HG03039 (cell line): ENCODE measurements around the gene DUOXA1.
"Not testable (repeated sequence)": the region's sequence is repeated elsewhere in the genome, so short reads cannot be mapped to it uniquely, and the experiment has no call there.

Experiments used
- ATAC-seq: cut with Tn5 transposase; IDR thresholded peaks from one replicate; pipeline ENCODE4 v1.9.1; 2021; ENCODE audit warnings: mild to moderate bottlenecking, moderate library complexity; ENCODE audit not compliant: unreplicated experiment

The DUOXA1 gene

DNA sequence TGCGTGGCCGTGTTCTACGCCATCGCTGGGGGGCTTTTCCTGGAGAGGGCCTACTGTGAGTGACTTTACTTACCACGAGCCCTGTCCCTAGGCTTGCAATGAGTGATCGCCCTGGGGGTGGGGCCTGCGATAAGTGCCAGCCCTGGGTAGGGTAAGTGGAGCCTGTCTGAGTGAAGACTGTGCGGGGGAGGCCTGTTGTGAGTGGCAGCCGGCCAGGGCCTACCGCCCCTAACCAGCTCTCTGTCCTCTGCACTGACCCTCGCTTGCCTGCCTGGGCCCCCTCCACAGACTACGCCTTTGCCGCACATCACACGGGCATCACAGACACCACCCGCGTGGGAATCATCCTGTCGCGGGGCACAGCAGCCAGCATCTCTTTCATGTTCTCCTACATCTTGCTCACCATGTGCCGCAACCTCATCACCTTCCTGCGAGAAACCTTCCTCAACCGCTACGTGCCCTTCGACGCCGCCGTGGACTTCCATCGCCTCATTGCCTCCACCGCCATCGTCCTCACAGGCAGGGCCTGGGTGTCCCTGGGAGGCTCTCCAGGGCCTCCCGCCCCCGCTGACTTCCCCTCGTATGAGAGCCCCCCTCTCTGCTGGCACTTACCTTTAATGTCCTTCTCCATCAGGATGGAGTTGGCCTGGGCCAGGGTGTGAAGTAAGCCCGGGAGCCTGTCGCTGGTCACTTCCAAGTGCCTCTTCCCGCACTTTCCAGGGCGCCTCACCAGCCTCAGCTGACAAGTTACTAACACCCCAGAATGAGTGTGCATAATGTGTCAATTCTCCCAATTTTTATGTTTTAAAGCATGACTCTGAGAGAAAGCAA is 22.5 kb upstream of the DUOXA1 start:
- no peak for ATAC-seq

DNA sequence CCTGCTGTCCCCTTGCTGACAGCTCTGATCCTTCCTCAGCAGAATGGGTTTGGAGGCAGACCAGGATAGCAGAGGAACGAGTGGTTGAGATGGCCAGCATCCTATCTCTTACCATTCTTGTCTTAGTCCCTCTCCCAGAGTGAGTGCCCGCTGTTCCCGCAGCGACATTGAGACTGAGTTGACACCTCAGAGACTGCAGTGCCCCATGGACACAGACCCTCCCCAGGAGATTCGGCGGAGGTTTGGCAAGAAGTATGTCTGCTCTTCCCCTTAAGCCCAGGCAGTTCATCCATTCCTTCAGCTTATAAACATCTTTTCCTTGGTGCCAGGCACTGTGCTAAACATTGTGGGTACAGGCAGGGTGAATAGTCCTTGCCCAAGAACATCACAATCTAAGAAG is 21.3 kb upstream of the DUOXA1 start:
- no peak for ATAC-seq

GRCh38 chr15:45150481-45150880 is 20.8 kb upstream of the DUOXA1 start:
- no peak for ATAC-seq

DNA sequence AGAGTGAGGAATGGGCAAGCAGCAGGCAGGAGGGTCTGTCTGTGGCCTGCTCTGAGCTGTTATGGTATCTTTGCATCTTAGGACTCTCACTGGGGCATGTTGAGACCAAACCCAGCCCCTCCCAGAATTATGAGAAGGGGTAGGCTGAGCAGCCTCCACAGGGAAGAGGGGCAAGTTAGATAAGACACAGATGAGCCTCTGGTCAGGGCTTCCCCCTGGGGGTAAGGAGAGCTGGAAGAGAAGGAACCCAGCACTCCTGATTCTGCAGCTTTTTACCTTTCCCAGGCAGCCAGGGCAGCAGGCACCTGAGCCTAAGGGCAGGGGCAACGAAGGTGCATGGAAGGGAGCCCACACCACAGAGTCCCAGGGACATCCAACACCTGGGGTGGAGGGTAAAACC is 19.4 kb upstream of the DUOXA1 start:
- no peak for ATAC-seq

DNA sequence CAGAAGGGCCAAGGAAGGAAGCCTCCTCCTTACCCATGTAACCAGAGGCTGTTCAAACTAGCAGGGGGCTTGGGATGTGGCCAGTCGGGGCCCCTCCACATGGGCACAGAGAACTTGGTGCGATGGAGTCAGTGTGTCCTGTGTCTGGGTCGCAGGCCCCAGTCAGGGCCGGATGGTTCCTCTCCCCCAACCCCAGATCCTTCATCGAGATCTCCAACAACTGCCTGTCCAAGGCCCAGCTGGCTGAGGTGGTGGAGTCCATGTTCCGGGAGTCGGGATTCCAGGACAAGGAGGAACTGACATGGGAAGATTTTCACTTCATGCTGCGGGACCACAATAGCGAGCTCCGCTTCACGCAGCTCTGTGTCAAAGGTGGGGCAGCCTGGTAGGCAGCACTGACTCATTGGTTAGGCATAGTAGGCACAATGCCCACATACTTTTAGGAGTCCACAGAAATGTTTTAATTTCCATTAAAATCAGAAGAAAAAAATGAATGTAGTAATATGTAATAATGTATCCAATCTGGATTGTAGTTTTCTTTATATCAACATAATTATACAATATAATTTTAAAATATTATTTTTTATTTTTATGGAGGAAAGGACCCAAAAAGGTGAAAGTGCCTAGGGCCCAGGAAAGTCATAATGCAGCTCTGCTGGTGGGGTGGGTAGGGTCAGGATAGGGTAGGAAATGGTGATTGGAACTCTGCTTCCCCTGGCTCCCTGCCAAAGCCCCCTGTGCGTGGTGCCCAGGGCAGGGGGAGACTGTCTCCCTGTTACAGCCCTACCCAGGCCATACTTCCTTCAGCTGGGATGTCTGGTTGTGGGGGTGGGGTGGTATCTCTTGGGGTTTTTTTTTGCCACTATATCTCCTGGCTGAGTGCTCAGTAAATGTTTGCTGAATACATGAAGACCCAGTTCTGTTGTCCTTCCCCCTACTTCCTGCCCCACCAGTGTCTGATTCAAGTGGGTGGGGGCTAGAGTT is 18.7 kb upstream of the DUOXA1 start:
- no peak for ATAC-seq

DNA sequence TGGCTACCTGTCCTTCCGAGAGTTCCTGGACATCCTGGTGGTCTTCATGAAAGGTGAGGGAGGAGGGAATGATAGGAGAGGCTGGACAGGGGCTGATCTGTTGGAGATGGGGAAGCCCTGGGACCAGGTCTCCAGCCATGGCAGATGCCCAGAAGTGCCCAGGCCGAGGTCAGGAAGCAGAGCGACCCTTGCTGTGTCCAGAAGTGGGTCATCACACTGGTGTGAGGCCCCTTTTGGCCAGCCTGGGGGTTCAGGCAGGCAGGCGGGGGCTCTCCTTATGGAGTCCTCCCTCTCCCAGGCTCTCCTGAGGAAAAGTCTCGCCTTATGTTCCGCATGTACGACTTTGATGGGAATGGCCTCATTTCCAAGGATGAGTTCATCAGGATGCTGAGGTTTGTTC is 17.9 kb upstream of the DUOXA1 start:
- no peak for ATAC-seq

- ATAC-seq, result no peak
These were observed 16.7 kb upstream of the DUOXA1 start for GRCh38 chr15:45146405-45146804.

GRCh38 chr15:45144775-45145174 is 15.1 kb upstream of the DUOXA1 start:
- no peak for ATAC-seq

DNA sequence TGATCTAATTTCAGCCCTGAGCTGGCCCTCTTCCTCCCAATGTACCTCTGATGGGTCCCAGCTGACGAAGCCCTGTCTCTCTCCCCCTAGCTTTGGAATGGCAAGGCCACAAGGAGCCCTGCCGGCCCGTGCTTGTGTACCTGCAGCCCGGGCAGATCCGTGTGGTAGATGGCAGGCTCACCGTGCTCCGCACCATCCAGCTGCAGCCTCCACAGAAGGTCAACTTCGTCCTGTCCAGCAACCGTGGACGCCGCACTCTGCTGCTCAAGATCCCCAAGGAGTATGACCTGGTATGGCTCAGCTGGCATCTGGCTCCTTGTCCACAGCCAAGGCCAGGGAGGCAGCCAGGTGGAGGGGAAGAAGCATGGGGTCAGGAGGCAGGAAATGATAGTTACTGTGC is 14.3 kb upstream of the DUOXA1 start:
- no peak for ATAC-seq

DNA sequence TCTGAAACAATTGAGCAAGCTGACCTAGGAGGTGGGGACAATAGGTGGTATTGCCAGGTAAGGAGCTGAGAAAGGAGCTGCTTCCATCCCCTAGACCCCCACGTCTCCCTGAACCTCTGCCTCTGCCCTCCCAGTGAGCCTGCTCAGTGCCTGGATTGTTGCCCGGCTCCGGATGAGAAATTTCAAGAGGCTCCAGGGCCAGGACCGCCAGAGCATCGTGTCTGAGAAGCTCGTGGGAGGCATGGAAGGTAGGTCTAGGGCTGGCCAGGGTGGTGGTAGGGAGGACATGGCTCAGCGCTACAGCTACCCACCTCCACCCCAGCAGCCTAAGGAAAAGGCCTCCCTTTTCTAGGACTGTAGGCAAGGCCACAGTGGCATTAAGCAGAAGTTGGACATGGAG is 13.4 kb upstream of the DUOXA1 start:
- no peak for ATAC-seq

GRCh38 chr15:45141386-45141785 is 11.7 kb upstream of the DUOXA1 start:
- ATAC-seq, result no peak

- no peak for ATAC-seq
These were observed 11.0 kb upstream of the DUOXA1 start for GRCh38 chr15:45140557-45141250.

DNA sequence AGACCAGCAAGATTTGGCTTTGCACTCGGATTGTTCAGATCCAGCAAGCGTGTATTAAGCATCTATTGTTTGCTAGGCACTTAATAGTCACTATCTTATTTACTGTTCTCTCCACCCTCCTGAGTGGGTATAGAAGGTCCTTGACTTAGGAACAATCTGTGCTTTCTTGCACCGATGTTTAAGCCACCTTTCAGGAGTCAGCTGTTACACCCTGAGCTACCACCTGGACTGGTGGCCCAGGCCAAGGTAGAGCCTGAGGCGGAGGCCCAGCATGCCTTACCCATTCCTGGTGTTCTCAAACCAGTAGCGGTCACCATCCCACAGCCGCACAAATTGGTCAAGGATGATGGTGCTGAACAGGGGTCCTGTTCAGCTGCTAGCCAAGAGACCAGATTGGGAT is 10.1 kb upstream of the DUOXA1 start:
- no peak for ATAC-seq

GRCh38 chr15:45138814-45139765 is 9.4 kb upstream of the DUOXA1 start:
- ATAC-seq, result no peak

GRCh38 chr15:45137703-45138102 is 8.0 kb upstream of the DUOXA1 start:
- no peak for ATAC-seq

GRCh38 chr15:45136378-45136764 is 6.7 kb upstream of the DUOXA1 start:
- ATAC-seq, result no peak

DNA sequence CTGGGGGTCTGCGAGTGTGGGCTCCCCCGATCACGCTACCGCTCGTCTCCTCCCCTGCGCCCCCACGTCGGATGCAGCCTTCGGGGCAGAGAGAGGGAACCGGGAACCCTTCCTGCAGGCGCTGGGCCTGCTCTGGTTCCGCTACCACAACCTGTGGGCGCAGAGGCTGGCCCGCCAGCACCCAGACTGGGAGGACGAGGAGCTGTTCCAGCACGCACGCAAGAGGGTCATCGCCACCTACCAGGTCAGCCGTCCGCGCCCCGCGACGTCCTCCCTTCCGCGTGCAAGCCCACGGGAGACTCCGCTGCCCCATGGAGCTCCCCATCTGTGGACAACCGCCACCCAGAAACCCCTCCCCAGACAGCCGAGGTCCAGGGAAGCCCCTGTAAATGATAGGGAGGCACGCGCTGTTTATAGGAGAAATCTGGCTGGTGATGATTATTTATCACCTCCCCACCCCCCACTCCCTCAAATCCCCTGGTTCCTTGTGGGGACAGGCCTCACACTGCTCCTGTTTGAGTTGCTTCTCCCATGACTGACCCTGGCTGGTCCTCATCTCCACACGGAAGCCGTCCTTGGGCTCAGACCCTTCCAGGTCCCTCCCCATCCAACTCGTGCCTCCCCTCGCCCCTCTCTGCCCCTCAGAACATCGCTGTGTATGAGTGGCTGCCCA is 6.2 kb upstream of the DUOXA1 start:
- not testable (repeated sequence) for ATAC-seq

- ATAC-seq, result no peak
These were observed 5.3 kb upstream of the DUOXA1 start for GRCh38 chr15:45134682-45135604.

GRCh38 chr15:45134046-45134445 is 4.4 kb upstream of the DUOXA1 start:
- no peak for ATAC-seq
